ENCODE data around the gene OXSM.

The OXSM gene

GRCh38 chr3:25804676-25805075 is 14.8 kb downstream of the OXSM start:
- no peak for DNase-seq (ENCODE audit: low read depth in 2 of 2)

- no peak for DNase-seq (ENCODE audit: low read depth in 2 of 2)
Observed at GRCh38 chr3:25812644-25813043, 22.8 kb downstream of the OXSM start.

- DNase-seq (ENCODE audit: low read depth in 2 of 2) = no peak
Observed at GRCh38 chr3:25817107-25817506, 27.2 kb downstream of the OXSM start.

- DNase-seq (ENCODE audit: low read depth in 2 of 2) = no peak
Observed at GRCh38 chr3:25817638-25818037, 27.7 kb downstream of the OXSM start.

- DNase-seq (ENCODE audit: low read depth in 2 of 2) = no peak
Observed at GRCh38 chr3:25818335-25818734, 28.4 kb downstream of the OXSM start.

- no peak for DNase-seq (ENCODE audit: low read depth in 2 of 2)
Observed at GRCh38 chr3:25820366-25820765, 30.5 kb downstream of the OXSM start.

- DNase-seq (ENCODE audit: low read depth in 2 of 2) = no peak
Observed at GRCh38 chr3:25820816-25821486, 31.1 kb downstream of the OXSM start.

GRCh38 chr3:25821746-25822573 is 32.1 kb downstream of the OXSM start:
- DNase-seq (ENCODE audit: low read depth in 2 of 2) = no peak

GRCh38 chr3:25823314-25823713 is 33.4 kb downstream of the OXSM start:
- no peak for DNase-seq (ENCODE audit: low read depth in 2 of 2)

- DNase-seq (ENCODE audit: low read depth in 2 of 2) = no peak
Observed at GRCh38 chr3:25826510-25826909, 36.6 kb downstream of the OXSM start.

- no peak for DNase-seq (ENCODE audit: low read depth in 2 of 2)
Observed at GRCh38 chr3:25830373-25831280, 40.7 kb downstream of the OXSM start.

GRCh38 chr3:25831578-25831977 is 41.7 kb downstream of the OXSM start:
- no peak for DNase-seq (ENCODE audit: low read depth in 2 of 2)

GRCh38 chr3:25834346-25834745 is 44.5 kb downstream of the OXSM start:
- DNase-seq (ENCODE audit: low read depth in 2 of 2) = no peak

GRCh38 chr3:25836579-25836978 is 46.7 kb downstream of the OXSM start:
- DNase-seq (ENCODE audit: low read depth in 2 of 2) = no peak

- no peak for DNase-seq (ENCODE audit: low read depth in 2 of 2)
Observed at GRCh38 chr3:25837038-25837437, 47.1 kb downstream of the OXSM start.

GRCh38 chr3:25840099-25840498 is 50.2 kb downstream of the OXSM start:
- no peak for DNase-seq (ENCODE audit: low read depth in 2 of 2)

GRCh38 chr3:25843332-25843731 is 53.4 kb downstream of the OXSM start:
- no peak for DNase-seq (ENCODE audit: low read depth in 2 of 2)
